Ishikawa (cell line): Measurements from ENCODE around the gene UTRN.

Source experiments
- CEBPB ChIP-seq: IDR thresholded peaks from 2 replicates; pipeline ENCODE4 v1.6.1; 2012
- CREB1 ChIP-seq: IDR thresholded peaks from 2 replicates; pipeline ENCODE4 v1.6.1; 2012; ENCODE audit warnings: low read depth
- EGR1 ChIP-seq: IDR thresholded peaks from 2 replicates; pipeline ENCODE4 v1.6.1; 2012
- EP300 ChIP-seq: IDR thresholded peaks from 2 replicates; pipeline ENCODE4 v1.6.1; 2012; ENCODE audit warnings: borderline replicate concordance
- FOXM1 ChIP-seq: IDR thresholded peaks from 2 replicates; pipeline ENCODE4 v1.6.1; 2012; ENCODE audit warnings: low read depth, borderline replicate concordance
- MAX ChIP-seq: IDR thresholded peaks from 2 replicates; pipeline ENCODE4 v1.6.1; 2012
- NFIC ChIP-seq: IDR thresholded peaks from 2 replicates; pipeline ENCODE4 v1.6.1; 2012
- RAD21 ChIP-seq: IDR thresholded peaks from 2 replicates; pipeline ENCODE4 v1.6.1; 2012; ENCODE audit warnings: low read depth
- TAF1 ChIP-seq: IDR thresholded peaks from 2 replicates; pipeline ENCODE4 v1.6.1; 2012; ENCODE audit warnings: low read depth, mild to moderate bottlenecking
- TCF12 ChIP-seq: IDR thresholded peaks from 2 replicates; pipeline ENCODE4 v1.6.1; 2012; ENCODE audit warnings: low read depth
- TEAD4 ChIP-seq: IDR thresholded peaks from 2 replicates; pipeline ENCODE4 v1.6.1; 2012
- USF1 ChIP-seq: IDR thresholded peaks from 2 replicates; pipeline ENCODE4 v1.6.1; 2012
- YY1 ChIP-seq: IDR thresholded peaks from 2 replicates; pipeline ENCODE4 v1.6.1; 2012; ENCODE audit warnings: low read depth
- ZBTB7A ChIP-seq: IDR thresholded peaks from 2 replicates; pipeline ENCODE4 v1.6.1; 2012; ENCODE audit warnings: low read depth
- TF ChIP-seq, protein P1 (sequence below): IDR thresholded peaks from 2 replicates; pipeline ENCODE4 v1.6.1; 2012; ENCODE audit warnings: low read depth, mild to moderate bottlenecking

The UTRN gene

GRCh38 chr6:144264270-144265060, 20.7 kb upstream of the UTRN start:
- TF ChIP-seq YY1 (no peak), MAX (0 out of 2 replicates have a peak, but pooled peaks have one; percentile 37)

DNA sequence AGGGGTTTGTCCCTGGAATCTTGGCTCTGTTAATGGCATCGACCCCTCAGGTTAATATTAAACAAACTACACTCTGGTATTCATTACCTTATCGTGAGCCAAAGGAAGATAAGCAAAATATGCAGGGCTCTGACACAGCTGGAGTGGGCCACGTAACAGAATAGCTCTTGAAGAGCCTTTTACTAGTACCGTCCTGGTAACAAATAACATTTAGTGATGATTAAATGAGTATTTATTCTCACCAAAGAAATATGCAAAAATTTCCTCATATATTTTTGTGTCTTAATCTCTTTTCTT, 20.1 kb upstream of the UTRN start:
- TF ChIP-seq TCF12: no peak
- TF ChIP-seq ZBTB7A: no peak
- TF ChIP-seq YY1: no peak

DNA sequence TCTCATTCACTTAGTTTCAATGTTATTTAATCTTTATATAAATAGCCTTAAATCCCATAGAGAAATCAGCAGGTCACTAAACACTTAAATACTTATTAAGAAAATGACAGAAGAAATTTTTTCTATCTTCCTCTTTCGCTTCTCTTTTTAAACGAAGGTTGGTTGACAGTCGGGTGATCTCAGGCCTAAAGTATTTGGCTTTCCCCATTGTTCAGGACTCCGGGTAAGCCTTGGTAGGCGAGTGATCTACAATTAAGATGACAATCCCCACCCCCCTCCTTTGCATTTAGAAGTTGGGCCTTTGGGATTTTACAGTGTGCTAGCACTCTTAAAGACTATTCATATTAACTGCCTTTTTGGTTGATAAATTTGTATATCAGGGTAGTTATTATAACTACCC, 19.7 kb upstream of the UTRN start:
- TF ChIP-seq NFIC (no peak), CREB1 (no peak), EP300 (no peak), EGR1 (no peak), TEAD4 (peak; percentile 77)

DNA sequence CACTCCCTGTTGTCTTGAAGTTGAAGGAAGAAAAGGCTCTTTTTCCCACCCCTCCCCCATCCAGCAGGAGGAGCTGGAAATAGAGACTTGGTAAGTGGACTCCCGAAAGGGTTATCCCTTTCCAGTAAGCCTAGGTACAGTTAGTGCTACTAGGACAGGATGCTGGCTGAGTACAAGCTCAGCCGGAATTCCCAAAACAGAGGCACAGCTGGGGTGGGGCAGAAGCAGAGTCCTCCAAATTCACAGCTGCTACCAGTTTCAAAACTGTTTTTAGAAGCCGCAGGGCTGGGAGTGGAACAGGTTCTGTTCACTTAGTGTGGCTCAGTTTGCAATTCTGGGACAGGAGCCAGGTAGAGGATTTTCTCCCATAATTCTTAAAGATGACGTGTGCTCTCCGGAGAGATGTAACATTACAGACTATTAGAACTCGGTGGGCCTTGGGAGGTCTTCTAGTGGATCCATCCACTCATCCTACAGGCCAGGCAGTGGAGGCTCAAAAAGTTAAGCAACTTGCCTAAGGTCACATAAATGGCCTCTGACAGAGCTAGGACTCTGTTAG, 19.0 kb upstream of the UTRN start:
- TF ChIP-seq FOXM1 (peak; percentile 21; the same call in 1 of the 2 replicates), CREB1 (no peak), TEAD4 (peak; percentile 51), USF1 (no peak), EP300 (peak; percentile 37; the same call in 1 of the 2 replicates), MAX (no peak), YY1 (no peak), EGR1 (no peak), RAD21 (peak; percentile 6; the same call in 1 of the 2 replicates), ZBTB7A (no peak), CEBPB (0 out of 2 replicates have a peak, but pooled peaks have one; percentile 1), NFIC (peak; percentile 86), TAF1 (no peak), TCF12 (peak; percentile 73)
- TF ChIP-seq, protein P1, sequence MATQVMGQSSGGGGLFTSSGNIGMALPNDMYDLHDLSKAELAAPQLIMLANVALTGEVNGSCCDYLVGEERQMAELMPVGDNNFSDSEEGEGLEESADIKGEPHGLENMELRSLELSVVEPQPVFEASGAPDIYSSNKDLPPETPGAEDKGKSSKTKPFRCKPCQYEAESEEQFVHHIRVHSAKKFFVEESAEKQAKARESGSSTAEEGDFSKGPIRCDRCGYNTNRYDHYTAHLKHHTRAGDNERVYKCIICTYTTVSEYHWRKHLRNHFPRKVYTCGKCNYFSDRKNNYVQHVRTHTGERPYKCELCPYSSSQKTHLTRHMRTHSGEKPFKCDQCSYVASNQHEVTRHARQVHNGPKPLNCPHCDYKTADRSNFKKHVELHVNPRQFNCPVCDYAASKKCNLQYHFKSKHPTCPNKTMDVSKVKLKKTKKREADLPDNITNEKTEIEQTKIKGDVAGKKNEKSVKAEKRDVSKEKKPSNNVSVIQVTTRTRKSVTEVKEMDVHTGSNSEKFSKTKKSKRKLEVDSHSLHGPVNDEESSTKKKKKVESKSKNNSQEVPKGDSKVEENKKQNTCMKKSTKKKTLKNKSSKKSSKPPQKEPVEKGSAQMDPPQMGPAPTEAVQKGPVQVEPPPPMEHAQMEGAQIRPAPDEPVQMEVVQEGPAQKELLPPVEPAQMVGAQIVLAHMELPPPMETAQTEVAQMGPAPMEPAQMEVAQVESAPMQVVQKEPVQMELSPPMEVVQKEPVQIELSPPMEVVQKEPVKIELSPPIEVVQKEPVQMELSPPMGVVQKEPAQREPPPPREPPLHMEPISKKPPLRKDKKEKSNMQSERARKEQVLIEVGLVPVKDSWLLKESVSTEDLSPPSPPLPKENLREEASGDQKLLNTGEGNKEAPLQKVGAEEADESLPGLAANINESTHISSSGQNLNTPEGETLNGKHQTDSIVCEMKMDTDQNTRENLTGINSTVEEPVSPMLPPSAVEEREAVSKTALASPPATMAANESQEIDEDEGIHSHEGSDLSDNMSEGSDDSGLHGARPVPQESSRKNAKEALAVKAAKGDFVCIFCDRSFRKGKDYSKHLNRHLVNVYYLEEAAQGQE: no peak

DNA sequence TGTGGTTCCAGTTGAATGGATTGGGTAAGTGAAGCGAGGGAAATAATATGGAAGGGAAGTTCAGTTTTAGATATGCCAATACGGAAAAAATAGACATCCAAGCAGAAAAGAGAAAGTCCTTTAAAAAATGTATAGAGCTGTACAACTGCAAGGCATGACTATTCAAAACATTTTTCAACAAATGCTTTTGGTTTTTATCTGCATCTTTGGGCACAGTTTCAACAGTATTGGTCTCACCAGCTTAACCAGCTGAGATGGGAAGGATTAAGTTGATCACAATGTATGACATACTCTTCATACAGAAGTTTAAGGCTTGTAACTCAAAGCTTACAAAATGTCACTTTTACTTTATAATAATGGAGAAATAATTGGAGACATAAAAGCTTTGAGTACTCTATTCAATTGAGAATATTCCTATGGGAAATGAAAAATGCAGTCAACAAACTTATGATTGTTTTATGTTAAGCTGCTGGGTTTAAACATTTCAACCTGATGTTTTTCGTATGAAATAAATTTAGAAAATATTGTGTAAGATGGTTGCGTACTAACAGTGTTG, 16.3 kb upstream of the UTRN start:
- no peak for TF ChIP-seq ZBTB7A
- TF ChIP-seq EP300: no peak

GRCh38 chr6:144277174-144277573, 8.0 kb upstream of the UTRN start:
- TF ChIP-seq MAX: no peak
- no peak for TF ChIP-seq EGR1
- no peak for TF ChIP-seq USF1
- no peak for TF ChIP-seq CEBPB
- no peak for TF ChIP-seq TAF1
- no peak for TF ChIP-seq YY1
- TF ChIP-seq NFIC: no peak
- no peak for TF ChIP-seq CREB1
- no peak for TF ChIP-seq TEAD4
- no peak for TF ChIP-seq ZBTB7A
- no peak for TF ChIP-seq FOXM1
- TF ChIP-seq, protein P1: no peak
